WTC11 (cell line): ENCODE data around the gene MAP1S. TPM values are rescaled to one million over a fixed set of nuclear protein-coding genes. Genes with fewer than 3 reads are reported as not detected.
A peak's percentile ranks its signal among the peaks of the same experiment; 100 is the strongest.

Experiments
- ATAC-seq: fragments of 200-7000 bp; cut with Tn5 transposase; 2 replicates; pipeline ENCODE4 v1.10.0; 2021; ENCODE audit warnings: mild to moderate bottlenecking, moderate library complexity
- CTCF ChIA-PET: fragments of 300-600 bp; sonication (Branson Sonifier 250); formaldehyde crosslinking; loops from one replicate; lab custom pipeline; 2021; ENCODE audit warnings: antibody characterized with exemption; lab: Charles Lee
- POLR2A ChIA-PET: fragments of 350-600 bp; sonication (Branson Sonifier 250); formaldehyde crosslinking; loops from one replicate; lab custom pipeline; 2021; ENCODE audit warnings: antibody characterized with exemption; lab: Charles Lee
- DNase-seq: peaks from one replicate; pipeline ENCODE4 v3.0.0; 2021; ENCODE audit warnings: low spot score
- H3K27ac Mint-ChIP-seq: 2 replicates; pipeline ENCODE4 v1.8.0; 2021; ENCODE audit warnings: mixed read lengths
- H3K27me3 Mint-ChIP-seq: 2 replicates; pipeline ENCODE4 v1.8.0; 2021; ENCODE audit warnings: low read depth, mild to moderate bottlenecking, moderate library complexity, mixed read lengths
- H3K36me3 Mint-ChIP-seq: 2 replicates; pipeline ENCODE4 v1.8.0; 2021; ENCODE audit warnings: mixed read lengths
- H3K4me1 Mint-ChIP-seq: 2 replicates; pipeline ENCODE4 v1.8.0; 2022; ENCODE audit warnings: mixed read lengths
- H3K4me3 Mint-ChIP-seq: 2 replicates; pipeline ENCODE4 v1.8.0; 2021; ENCODE audit warnings: mild to moderate bottlenecking, moderate library complexity, mixed read lengths
- H3K9me3 Mint-ChIP-seq: 2 replicates; pipeline ENCODE4 v1.8.0; 2021; ENCODE audit warnings: mixed read lengths
- ATF6 ChIP-seq: sonication (generic); formaldehyde crosslinking; IDR thresholded peaks from 2 replicates; pipeline ENCODE4 v1.8.1; 2023; ENCODE audit warnings: mild to moderate bottlenecking, missing genetic modification reagents
- KAT7 ChIP-seq: sonication (generic); formaldehyde crosslinking; IDR thresholded peaks from 2 replicates; pipeline ENCODE4 v1.8.1; 2023; ENCODE audit warnings: missing genetic modification reagents, mild to moderate bottlenecking, borderline replicate concordance
- MYBL2 ChIP-seq: sonication (generic); formaldehyde crosslinking; IDR thresholded peaks from 2 replicates; pipeline ENCODE4 v1.8.1; 2023; ENCODE audit warnings: mild to moderate bottlenecking, moderate library complexity, missing genetic modification reagents
- OVOL2 ChIP-seq: fragments of 250-450 bp; sonication (Bioruptor Pico); IDR thresholded peaks from 2 replicates; pipeline ENCODE4 v1.9.0; 2021; ENCODE audit warnings: mild to moderate bottlenecking, borderline replicate concordance
- RELA ChIP-seq: sonication (generic); formaldehyde crosslinking; IDR thresholded peaks from 2 replicates; pipeline ENCODE4 v1.8.1; 2022; ENCODE audit warnings: missing genetic modification reagents, mild to moderate bottlenecking, borderline replicate concordance
- TCF7 ChIP-seq: sonication (generic); formaldehyde crosslinking; IDR thresholded peaks from 2 replicates; pipeline ENCODE4 v1.8.0; 2022; ENCODE audit warnings: mild to moderate bottlenecking, low read depth, missing genetic modification reagents, moderate library complexity
- ZMAT4 ChIP-seq: fragments of 250-450 bp; sonication (Bioruptor Pico); IDR thresholded peaks from 2 replicates; pipeline ENCODE4 v1.9.0; 2021; ENCODE audit warnings: mild to moderate bottlenecking
- ZNF138 ChIP-seq: sonication (generic); formaldehyde crosslinking; conservative IDR thresholded peaks from 2 replicates; pipeline ENCODE4 v1.8.1; 2022; ENCODE audit warnings: mild to moderate bottlenecking, moderate library complexity, missing genetic modification reagents
- ZNF232 ChIP-seq: sonication (generic); formaldehyde crosslinking; IDR thresholded peaks from 2 replicates; pipeline ENCODE4 v1.8.0; 2022; ENCODE audit warnings: mild to moderate bottlenecking, missing genetic modification reagents
- ZNF416 ChIP-seq: fragments of 250-450 bp; sonication (Bioruptor Pico); IDR thresholded peaks from 2 replicates; pipeline ENCODE4 v1.9.0; 2021; ENCODE audit warnings: mild to moderate bottlenecking, inconsistent platforms
- total RNA-seq: library from RNA; stranded (reverse); gene quantifications from 3 replicates; pipeline ENCODE4 v1.2.3, GENCODE V29; 2021
- TF ChIP-seq, protein P1 (sequence below): sonication (generic); formaldehyde crosslinking; IDR thresholded peaks from 2 replicates; pipeline ENCODE4 v1.8.1; 2023; ENCODE audit warnings: mild to moderate bottlenecking, missing genetic modification reagents, borderline replicate concordance
- TF ChIP-seq, protein P2 (sequence below): sonication (generic); formaldehyde crosslinking; IDR thresholded peaks from 2 replicates; pipeline ENCODE4 v1.8.0; 2023; ENCODE audit warnings: missing genetic modification reagents
- TF ChIP-seq, protein P3 (sequence below): sonication (generic); formaldehyde crosslinking; IDR thresholded peaks from 2 replicates; pipeline ENCODE4 v1.8.1; 2022; ENCODE audit warnings: missing genetic modification reagents, borderline replicate concordance
- TF ChIP-seq, protein P4 (sequence below): sonication (generic); formaldehyde crosslinking; IDR thresholded peaks from 2 replicates; pipeline ENCODE4 v1.8.0; 2023; ENCODE audit warnings: mild to moderate bottlenecking, missing genetic modification reagents

The MAP1S gene
- total RNA-seq, 1 experiment from 2014 or later, result 120 TPM

DNA sequence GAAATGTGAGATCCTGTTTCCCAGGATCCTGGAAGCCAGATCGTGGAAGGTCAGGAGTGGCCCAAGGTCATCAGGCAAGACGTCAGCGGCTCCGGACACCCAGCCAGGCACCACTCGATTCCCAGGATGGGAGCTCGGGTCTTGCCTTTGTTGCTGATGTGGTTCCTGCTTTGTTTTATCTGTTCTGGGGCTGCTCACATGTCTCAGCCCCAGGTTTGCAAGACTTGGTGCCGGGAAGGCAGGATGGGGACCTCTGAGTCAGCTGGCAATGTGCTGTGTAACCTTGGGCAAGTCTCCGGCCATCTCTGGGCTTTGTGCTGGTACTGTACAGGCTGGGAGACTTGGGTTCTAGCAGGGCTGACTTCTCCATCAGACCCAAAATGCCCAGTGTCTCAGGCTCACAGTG is 30.6 kb downstream of the MAP1S start:
- TF ChIP-seq RELA (CRISPR knock-in tag) (no peak), OVOL2 (no peak), KAT7 (CRISPR knock-in tag) (no peak), MYBL2 (CRISPR knock-in tag) (no peak), ZNF232 (no peak), ATF6 (no peak), TCF7 (no peak), ZMAT4 (CRISPR knock-in tag) (no peak), ZNF138 (CRISPR knock-in tag) (no peak), ZNF416 (no peak)
- TF ChIP-seq, protein P1, sequence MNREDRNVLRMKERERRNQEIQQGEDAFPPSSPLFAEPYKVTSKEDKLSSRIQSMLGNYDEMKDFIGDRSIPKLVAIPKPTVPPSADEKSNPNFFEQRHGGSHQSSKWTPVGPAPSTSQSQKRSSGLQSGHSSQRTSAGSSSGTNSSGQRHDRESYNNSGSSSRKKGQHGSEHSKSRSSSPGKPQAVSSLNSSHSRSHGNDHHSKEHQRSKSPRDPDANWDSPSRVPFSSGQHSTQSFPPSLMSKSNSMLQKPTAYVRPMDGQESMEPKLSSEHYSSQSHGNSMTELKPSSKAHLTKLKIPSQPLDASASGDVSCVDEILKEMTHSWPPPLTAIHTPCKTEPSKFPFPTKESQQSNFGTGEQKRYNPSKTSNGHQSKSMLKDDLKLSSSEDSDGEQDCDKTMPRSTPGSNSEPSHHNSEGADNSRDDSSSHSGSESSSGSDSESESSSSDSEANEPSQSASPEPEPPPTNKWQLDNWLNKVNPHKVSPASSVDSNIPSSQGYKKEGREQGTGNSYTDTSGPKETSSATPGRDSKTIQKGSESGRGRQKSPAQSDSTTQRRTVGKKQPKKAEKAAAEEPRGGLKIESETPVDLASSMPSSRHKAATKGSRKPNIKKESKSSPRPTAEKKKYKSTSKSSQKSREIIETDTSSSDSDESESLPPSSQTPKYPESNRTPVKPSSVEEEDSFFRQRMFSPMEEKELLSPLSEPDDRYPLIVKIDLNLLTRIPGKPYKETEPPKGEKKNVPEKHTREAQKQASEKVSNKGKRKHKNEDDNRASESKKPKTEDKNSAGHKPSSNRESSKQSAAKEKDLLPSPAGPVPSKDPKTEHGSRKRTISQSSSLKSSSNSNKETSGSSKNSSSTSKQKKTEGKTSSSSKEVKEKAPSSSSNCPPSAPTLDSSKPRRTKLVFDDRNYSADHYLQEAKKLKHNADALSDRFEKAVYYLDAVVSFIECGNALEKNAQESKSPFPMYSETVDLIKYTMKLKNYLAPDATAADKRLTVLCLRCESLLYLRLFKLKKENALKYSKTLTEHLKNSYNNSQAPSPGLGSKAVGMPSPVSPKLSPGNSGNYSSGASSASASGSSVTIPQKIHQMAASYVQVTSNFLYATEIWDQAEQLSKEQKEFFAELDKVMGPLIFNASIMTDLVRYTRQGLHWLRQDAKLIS (CRISPR knock-in tag), result no peak
- TF ChIP-seq, protein P2, sequence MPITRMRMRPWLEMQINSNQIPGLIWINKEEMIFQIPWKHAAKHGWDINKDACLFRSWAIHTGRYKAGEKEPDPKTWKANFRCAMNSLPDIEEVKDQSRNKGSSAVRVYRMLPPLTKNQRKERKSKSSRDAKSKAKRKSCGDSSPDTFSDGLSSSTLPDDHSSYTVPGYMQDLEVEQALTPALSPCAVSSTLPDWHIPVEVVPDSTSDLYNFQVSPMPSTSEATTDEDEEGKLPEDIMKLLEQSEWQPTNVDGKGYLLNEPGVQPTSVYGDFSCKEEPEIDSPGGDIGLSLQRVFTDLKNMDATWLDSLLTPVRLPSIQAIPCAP (CRISPR knock-in tag), result no peak
- TF ChIP-seq, protein P3, sequence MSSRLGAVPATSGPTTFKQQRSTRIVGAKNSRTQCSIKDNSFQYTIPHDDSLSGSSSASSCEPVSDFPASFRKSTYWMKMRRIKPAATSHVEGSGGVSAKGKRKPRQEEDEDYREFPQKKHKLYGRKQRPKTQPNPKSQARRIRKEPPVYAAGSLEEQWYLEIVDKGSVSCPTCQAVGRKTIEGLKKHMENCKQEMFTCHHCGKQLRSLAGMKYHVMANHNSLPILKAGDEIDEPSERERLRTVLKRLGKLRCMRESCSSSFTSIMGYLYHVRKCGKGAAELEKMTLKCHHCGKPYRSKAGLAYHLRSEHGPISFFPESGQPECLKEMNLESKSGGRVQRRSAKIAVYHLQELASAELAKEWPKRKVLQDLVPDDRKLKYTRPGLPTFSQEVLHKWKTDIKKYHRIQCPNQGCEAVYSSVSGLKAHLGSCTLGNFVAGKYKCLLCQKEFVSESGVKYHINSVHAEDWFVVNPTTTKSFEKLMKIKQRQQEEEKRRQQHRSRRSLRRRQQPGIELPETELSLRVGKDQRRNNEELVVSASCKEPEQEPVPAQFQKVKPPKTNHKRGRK (CRISPR knock-in tag), result no peak
- TF ChIP-seq, protein P4, sequence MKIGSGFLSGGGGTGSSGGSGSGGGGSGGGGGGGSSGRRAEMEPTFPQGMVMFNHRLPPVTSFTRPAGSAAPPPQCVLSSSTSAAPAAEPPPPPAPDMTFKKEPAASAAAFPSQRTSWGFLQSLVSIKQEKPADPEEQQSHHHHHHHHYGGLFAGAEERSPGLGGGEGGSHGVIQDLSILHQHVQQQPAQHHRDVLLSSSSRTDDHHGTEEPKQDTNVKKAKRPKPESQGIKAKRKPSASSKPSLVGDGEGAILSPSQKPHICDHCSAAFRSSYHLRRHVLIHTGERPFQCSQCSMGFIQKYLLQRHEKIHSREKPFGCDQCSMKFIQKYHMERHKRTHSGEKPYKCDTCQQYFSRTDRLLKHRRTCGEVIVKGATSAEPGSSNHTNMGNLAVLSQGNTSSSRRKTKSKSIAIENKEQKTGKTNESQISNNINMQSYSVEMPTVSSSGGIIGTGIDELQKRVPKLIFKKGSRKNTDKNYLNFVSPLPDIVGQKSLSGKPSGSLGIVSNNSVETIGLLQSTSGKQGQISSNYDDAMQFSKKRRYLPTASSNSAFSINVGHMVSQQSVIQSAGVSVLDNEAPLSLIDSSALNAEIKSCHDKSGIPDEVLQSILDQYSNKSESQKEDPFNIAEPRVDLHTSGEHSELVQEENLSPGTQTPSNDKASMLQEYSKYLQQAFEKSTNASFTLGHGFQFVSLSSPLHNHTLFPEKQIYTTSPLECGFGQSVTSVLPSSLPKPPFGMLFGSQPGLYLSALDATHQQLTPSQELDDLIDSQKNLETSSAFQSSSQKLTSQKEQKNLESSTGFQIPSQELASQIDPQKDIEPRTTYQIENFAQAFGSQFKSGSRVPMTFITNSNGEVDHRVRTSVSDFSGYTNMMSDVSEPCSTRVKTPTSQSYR (CRISPR knock-in tag), result no peak
- ATAC-seq (no peak), DNase-seq (no peak)
- H3K4me1 Mint-ChIP-seq, result peaks cover 20% of the 10 kb centered on the region
- no peaks in the 10 kb centered on the region for H3K9me3 Mint-ChIP-seq
- H3K4me3 Mint-ChIP-seq, result no peak overlapping the region
- ChIA-PET CTCF (interaction anchor here (1.2 kb wide), 2 partner anchors 17 to 109 kb away, joined by 3 to 5 read pairs; no protein-coding TSS in a partner anchor), POLR2A (interaction anchor here (0.7 kb wide), 1 partner anchor 61 kb away, joined by 4 read pairs; no protein-coding TSS in a partner anchor)
- no peaks in the 10 kb centered on the region for H3K36me3 Mint-ChIP-seq
- peaks cover 12% of the 10 kb centered on the region for H3K27me3 Mint-ChIP-seq
- peak overlapping the region; percentile 5; the same call in 1 of the 2 replicates for H3K27ac Mint-ChIP-seq
